ENCODE results near the gene TMEM185B. TPM values are rescaled to one million over a fixed set of nuclear protein-coding genes. Genes with fewer than 3 reads are reported as not detected.

TMEM185B gene
- total and polyA plus RNA-seq, 2 experiments from 2014 or later: 32.3 to 40.6 TPM

DNA sequence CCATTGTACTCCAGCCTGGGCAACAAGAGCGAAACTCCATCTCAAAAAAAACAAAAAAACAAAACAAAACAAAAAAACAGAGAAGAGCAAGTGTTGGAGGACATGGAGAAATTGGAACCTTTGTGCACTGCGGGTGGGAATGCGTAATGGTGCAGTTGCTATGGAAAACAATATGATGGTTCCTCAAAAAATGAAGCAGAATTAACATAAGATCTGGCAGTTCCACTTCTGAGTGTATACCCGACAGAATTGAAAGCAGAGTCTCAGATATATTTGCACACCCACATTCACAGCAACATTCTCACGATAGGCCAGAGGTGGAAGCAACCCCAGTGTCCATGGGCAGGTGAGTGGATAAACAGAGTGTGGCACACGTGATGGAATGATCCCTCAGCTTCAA lies 18.5 kb upstream of the TMEM185B start:
- H3K79me2 ChIP-seq (ENCODE audit: insufficient read depth): no peaks in the 10 kb centered on the region
- H3K4me1 ChIP-seq (ENCODE audit: insufficient read depth): peaks cover 39% of the 10 kb centered on the region
- in situ Hi-C loops (cut with MboI): no loop called here
- H3K4me2 ChIP-seq (ENCODE audit: unreplicated experiment): no peak overlapping the region
- no peak for DNase-seq
- no peak overlapping the region for H3K27ac ChIP-seq
- no peak overlapping the region for H3K9ac ChIP-seq
- no peaks in the 10 kb centered on the region for H3K36me3 ChIP-seq (ENCODE audit: low read depth)
- peaks cover 12% of the 10 kb centered on the region for H3F3A ChIP-seq (ENCODE audit: insufficient read depth)
- H2AFZ ChIP-seq: no peak overlapping the region
- H3K9me3 ChIP-seq (ENCODE audit: low read depth): no peaks in the 10 kb centered on the region
- no peak for TF ChIP-seq EZH2 (IDR thresholded peaks at IDR 0.05; ENCODE audit: insufficient read depth, poor library complexity, severe bottlenecking)
- no peak for TF ChIP-seq EZH2phosphoT487 (IDR thresholded peaks at IDR 0.05; ENCODE audit: insufficient read depth, low read depth)
- H3K4me3 ChIP-seq: no peak overlapping the region
- no peaks in the 10 kb centered on the region for H3K9me2 ChIP-seq (ENCODE audit: insufficient read depth)
- H3K27me3 ChIP-seq (replicated peaks; ENCODE audit: insufficient read depth): no peaks in the 10 kb centered on the region
- no peaks in the 10 kb centered on the region for H4K20me1 ChIP-seq (ENCODE audit: insufficient read depth)
- 93 to 96% methylated on average over 6 of the region's 6 CpGs for WGBS, 2 experiments (ENCODE audit: low coverage in 1 of 2, low lambda C conversion rate in 2 of 2, missing lambda C conversion rate in 2 of 2)

DNA sequence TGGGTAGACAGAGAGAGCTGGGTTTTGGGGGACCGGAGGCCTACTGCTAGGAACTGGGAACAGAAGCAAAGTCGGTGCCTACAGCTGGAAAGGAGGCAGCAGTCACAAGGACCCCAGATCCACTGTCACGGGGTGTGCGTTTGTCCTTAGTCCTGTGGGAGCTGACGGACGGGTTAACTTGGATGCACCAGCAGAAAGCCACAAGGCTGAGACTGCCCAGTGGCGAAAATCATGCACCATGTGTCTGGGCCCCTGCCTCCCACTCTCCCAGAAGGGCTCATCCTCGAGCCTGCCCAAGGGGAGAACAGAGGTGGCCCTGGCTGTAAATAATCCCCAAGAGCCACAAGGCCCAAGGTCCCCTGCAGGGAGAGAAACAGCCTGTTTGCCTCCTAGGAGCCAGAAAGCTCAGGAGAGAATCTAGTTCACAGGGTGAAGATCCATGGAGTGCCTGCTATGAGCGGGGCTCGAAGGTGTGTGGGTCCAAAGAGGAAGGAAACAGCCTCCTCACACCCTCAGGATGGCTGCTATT lies 17.8 kb upstream of the TMEM185B start:
- no peaks in the 10 kb centered on the region for H3K36me3 ChIP-seq (ENCODE audit: low read depth)
- peaks cover 37% of the 10 kb centered on the region for H3K4me1 ChIP-seq (ENCODE audit: insufficient read depth)
- H2AFZ ChIP-seq: no peak overlapping the region
- H3K9me3 ChIP-seq (ENCODE audit: low read depth): no peaks in the 10 kb centered on the region
- in situ Hi-C loops (cut with MboI): no loop called here
- no peaks in the 10 kb centered on the region for H3K27me3 ChIP-seq (replicated peaks; ENCODE audit: insufficient read depth)
- TF ChIP-seq EZH2phosphoT487 (IDR thresholded peaks at IDR 0.05; ENCODE audit: insufficient read depth, low read depth) (no peak), EZH2 (IDR thresholded peaks at IDR 0.05; ENCODE audit: insufficient read depth, poor library complexity, severe bottlenecking) (no peak)
- no peaks in the 10 kb centered on the region for H4K20me1 ChIP-seq (ENCODE audit: insufficient read depth)
- H3K9ac ChIP-seq: no peak overlapping the region
- H3K4me2 ChIP-seq (ENCODE audit: unreplicated experiment): no peak overlapping the region
- no peak for DNase-seq
- no peaks in the 10 kb centered on the region for H3K9me2 ChIP-seq (ENCODE audit: insufficient read depth)
- WGBS, 2 experiments (ENCODE audit: low coverage in 1 of 2, low lambda C conversion rate in 2 of 2, missing lambda C conversion rate in 2 of 2): 89 to 94% methylated on average over 10 of the region's 10 CpGs
- no peaks in the 10 kb centered on the region for H3K79me2 ChIP-seq (ENCODE audit: insufficient read depth)
- H3F3A ChIP-seq (ENCODE audit: insufficient read depth): peaks cover 12% of the 10 kb centered on the region
- H3K4me3 ChIP-seq: no peak overlapping the region
- no peak overlapping the region for H3K27ac ChIP-seq

DNA sequence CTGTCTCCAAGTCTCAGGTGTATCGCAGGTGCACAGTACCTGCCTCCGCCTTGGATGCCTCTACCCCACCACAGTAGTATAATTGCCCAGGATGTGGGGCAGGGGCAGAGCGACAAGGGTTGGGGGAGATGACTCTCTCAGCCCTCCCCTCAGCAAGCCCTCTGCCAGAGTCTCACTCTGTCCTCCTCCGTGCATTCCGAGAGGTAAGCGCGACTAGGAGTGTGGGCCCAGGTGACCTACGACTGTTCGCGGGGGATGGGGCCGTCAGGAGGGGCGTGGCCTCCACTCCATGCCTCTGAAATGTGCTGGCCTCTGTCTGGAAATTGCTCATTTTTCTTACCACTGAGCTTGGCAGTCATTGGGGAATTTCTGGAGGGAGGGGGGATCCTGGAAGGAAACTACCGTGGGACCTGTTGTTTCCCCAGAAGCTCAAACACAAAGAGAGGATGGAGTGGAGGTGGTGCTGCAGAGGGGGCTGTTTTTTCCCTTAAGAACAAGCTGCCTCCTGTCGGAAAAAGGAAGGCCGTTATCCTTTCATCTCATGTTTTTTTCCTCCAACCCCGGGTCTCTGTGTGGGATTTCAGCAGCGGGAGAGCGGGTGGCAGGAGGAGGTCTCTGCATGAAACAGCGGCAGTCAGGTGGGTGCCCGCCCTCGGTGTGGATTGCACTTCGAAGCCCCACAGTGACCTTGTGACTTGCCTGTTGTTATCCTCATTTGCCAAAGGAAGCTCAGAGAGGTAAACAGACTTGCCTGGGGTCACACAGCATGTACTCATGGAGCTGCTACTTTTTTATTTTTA lies 16.5 kb upstream of the TMEM185B start:
- Histone ChIP-seq H3K79me2 (ENCODE audit: insufficient read depth) (no peaks in the 10 kb centered on the region), H4K20me1 (ENCODE audit: insufficient read depth) (no peaks in the 10 kb centered on the region), H3K9me2 (ENCODE audit: insufficient read depth) (no peaks in the 10 kb centered on the region), H2AFZ (peak overlapping the region; percentile 60; the same call in 1 of the 2 replicates), H3K4me2 (ENCODE audit: unreplicated experiment) (peak overlapping the region; percentile 65), H3K27me3 (replicated peaks; ENCODE audit: insufficient read depth) (no peaks in the 10 kb centered on the region), H3K9me3 (ENCODE audit: low read depth) (no peaks in the 10 kb centered on the region), H3K4me1 (ENCODE audit: insufficient read depth) (peaks cover 29% of the 10 kb centered on the region), H3K27ac (peak overlapping the region; percentile 85), H3K36me3 (ENCODE audit: low read depth) (no peaks in the 10 kb centered on the region), H3F3A (ENCODE audit: insufficient read depth) (peaks cover 12% of the 10 kb centered on the region), H3K9ac (peak overlapping the region; percentile 53; the same call in 1 of the 2 replicates), H3K4me3 (peak overlapping the region; percentile 38; the same call in 1 of the 2 replicates)
- DNase-seq: peak; percentile 95
- in situ Hi-C loops (cut with MboI): no loop called here
- TF ChIP-seq EZH2 (IDR thresholded peaks at IDR 0.05; ENCODE audit: insufficient read depth, poor library complexity, severe bottlenecking): no peak
- TF ChIP-seq EZH2phosphoT487 (IDR thresholded peaks at IDR 0.05; ENCODE audit: insufficient read depth, low read depth): no peak
- 27 to 30% methylated on average over 22 of the region's 22 CpGs for WGBS, 2 experiments (ENCODE audit: low coverage in 1 of 2, low lambda C conversion rate in 2 of 2, missing lambda C conversion rate in 2 of 2)

DNA sequence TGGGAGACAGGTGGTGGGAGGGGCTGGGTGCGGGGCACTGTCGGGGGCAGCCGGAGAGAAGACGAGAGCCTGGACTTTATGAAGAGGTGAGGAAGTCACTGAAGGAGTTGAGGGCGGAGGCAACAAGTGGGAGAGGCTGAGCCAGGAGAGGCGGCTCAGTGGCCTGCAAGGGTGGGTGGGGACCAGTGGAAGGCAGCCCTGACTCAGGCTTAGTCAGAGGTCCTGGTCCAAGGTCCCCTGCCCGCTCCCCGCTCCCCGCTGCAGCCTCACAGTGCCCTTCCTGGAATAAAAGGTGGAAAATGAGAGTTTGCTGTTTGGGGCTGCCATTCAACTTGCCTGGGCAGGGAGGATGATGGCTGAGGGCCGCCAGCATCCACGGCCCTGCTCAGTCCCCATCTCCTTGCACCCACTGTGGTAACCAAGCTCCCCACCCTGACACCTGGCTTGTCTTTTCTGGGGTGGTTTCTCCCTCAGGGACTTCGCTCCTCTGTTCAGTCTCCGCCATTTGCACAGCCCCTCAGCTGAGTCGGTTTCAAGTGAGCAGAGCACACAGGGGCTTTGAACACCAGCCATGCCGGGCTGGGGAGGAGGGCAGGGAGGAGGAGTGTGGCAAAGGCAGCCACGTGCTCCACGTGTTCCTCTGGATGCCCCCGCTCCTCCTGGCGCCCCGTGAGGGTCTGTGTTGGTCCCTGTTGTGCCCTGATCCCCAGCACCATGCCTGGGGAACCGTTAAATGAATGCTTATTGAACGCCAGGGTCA lies 15.7 kb upstream of the TMEM185B start:
- Histone ChIP-seq H3K4me1 (ENCODE audit: insufficient read depth) (peaks cover 29% of the 10 kb centered on the region), H3K4me3 (peak overlapping the region; percentile 38; the same call in 1 of the 2 replicates), H4K20me1 (ENCODE audit: insufficient read depth) (no peaks in the 10 kb centered on the region), H2AFZ (peak overlapping the region; percentile 60), H3K9me3 (ENCODE audit: low read depth) (no peaks in the 10 kb centered on the region), H3K9me2 (ENCODE audit: insufficient read depth) (no peaks in the 10 kb centered on the region), H3K4me2 (ENCODE audit: unreplicated experiment) (peak overlapping the region; percentile 65), H3K9ac (peak overlapping the region; percentile 53), H3F3A (ENCODE audit: insufficient read depth) (peaks cover 12% of the 10 kb centered on the region), H3K36me3 (ENCODE audit: low read depth) (no peaks in the 10 kb centered on the region), H3K79me2 (ENCODE audit: insufficient read depth) (no peaks in the 10 kb centered on the region), H3K27ac (peak overlapping the region; percentile 85), H3K27me3 (replicated peaks; ENCODE audit: insufficient read depth) (no peaks in the 10 kb centered on the region)
- WGBS, 2 experiments (ENCODE audit: low coverage in 1 of 2, low lambda C conversion rate in 2 of 2, missing lambda C conversion rate in 2 of 2): 31 to 42% methylated on average over 16 to 22 of the region's 22 CpGs
- peak; percentile 97 for DNase-seq
- in situ Hi-C loops (cut with MboI): no loop called here
- TF ChIP-seq EZH2 (IDR thresholded peaks at IDR 0.05; ENCODE audit: insufficient read depth, poor library complexity, severe bottlenecking) (no peak), EZH2phosphoT487 (IDR thresholded peaks at IDR 0.05; ENCODE audit: insufficient read depth, low read depth) (no peak)

All from GM23248 (cell line).